Measurements from ENCODE around the gene AHDC1. TPM values are rescaled to one million over a fixed set of nuclear protein-coding genes. Genes with fewer than 3 reads are reported as not detected.
A peak's percentile ranks its signal among the peaks of the same experiment; 100 is the strongest.

AHDC1 gene
- polyA plus RNA-seq, 2 of the 4 experiments (the other 2 are of a cell fraction): 1.3 to 11.5 TPM

DNA sequence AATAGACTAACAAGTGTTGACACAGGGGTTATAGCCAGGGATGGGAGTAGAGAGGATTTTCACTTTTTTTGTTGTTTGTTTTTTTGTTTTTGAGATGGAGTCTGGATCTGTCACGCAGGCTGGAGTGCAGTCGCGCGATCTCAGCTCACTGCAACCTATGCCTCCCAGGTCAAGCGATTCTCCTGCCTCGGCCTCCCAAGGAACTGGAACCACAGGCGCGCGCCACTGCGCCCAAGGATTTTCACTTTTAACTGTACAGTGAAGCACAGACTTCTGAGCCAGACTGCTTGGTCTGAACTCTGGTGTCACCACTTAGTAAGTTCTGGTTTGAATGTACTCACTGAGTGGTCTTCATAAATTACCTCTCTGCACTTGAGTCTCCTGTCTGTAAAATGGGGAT lies 73.8 kb downstream of the AHDC1 start:
- TF ChIP-seq JUNB (IDR thresholded peaks at IDR 0.05) (no peak), BHLHE40 (IDR thresholded peaks at IDR 0.05; ENCODE audit: low read depth, low read length) (no peak), FOSB (CRISPR knock-in tag; IDR thresholded peaks at IDR 0.05) (no peak)
- peaks cover 21% of the 10 kb centered on the region for H3K4me1 ChIP-seq
- H3K4me3 ChIP-seq: no peak overlapping the region
- DNase-seq (ENCODE audit: low read depth in 1 of 2, low spot score in 1 of 2) (no peak), ATAC-seq (no peak), FAIRE-seq (no peak)
- CTCF ChIA-PET: no interaction called here
- POLR2A ChIA-PET: no interaction called here
- H3K4me2 ChIP-seq: no peak overlapping the region
- 90% methylated on average over 10 of the region's 10 CpGs for WGBS (ENCODE audit: missing lambda C conversion rate)
- no peak overlapping the region for H3K27ac ChIP-seq
- H3K9me3 ChIP-seq: no peaks in the 10 kb centered on the region

DNA sequence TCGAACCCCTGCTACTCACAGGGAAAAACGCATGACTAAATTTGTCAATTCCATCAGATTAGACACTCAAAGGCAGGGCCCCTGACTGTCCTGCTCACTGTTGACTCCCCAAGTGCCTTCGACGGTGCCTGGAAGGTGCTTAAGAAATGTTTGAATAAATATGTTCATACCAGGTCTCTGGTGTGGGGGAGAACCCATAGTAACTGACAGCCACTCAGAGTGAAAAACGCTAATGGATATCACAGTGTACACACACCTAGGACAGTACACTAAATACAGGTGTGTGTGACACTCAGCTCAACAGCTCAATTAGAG lies 74.3 kb downstream of the AHDC1 start:
- H3K4me3 ChIP-seq: no peak overlapping the region
- no peak for TF ChIP-seq NR3C1 (IDR thresholded peaks at IDR 0.05)
- TF ChIP-seq, protein P1, sequence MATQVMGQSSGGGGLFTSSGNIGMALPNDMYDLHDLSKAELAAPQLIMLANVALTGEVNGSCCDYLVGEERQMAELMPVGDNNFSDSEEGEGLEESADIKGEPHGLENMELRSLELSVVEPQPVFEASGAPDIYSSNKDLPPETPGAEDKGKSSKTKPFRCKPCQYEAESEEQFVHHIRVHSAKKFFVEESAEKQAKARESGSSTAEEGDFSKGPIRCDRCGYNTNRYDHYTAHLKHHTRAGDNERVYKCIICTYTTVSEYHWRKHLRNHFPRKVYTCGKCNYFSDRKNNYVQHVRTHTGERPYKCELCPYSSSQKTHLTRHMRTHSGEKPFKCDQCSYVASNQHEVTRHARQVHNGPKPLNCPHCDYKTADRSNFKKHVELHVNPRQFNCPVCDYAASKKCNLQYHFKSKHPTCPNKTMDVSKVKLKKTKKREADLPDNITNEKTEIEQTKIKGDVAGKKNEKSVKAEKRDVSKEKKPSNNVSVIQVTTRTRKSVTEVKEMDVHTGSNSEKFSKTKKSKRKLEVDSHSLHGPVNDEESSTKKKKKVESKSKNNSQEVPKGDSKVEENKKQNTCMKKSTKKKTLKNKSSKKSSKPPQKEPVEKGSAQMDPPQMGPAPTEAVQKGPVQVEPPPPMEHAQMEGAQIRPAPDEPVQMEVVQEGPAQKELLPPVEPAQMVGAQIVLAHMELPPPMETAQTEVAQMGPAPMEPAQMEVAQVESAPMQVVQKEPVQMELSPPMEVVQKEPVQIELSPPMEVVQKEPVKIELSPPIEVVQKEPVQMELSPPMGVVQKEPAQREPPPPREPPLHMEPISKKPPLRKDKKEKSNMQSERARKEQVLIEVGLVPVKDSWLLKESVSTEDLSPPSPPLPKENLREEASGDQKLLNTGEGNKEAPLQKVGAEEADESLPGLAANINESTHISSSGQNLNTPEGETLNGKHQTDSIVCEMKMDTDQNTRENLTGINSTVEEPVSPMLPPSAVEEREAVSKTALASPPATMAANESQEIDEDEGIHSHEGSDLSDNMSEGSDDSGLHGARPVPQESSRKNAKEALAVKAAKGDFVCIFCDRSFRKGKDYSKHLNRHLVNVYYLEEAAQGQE (IDR thresholded peaks at IDR 0.05): no peak
- TF ChIP-seq POLR2AphosphoS2 (conservative IDR thresholded peaks at IDR 0.05; ENCODE audit: low read length): no peak
- no peak for TF ChIP-seq HOXB13 (CRISPR knock-in tag; IDR thresholded peaks at IDR 0.05; ENCODE audit: low read depth)
- H3K27ac ChIP-seq: no peak overlapping the region
- no peak for ATAC-seq
- no peak for DNase-seq (ENCODE audit: low read depth in 1 of 2, low spot score in 1 of 2)
- H3K4me2 ChIP-seq: no peak overlapping the region
- POLR2A ChIA-PET: no interaction called here
- CTCF ChIA-PET: no interaction called here
- peaks cover 21% of the 10 kb centered on the region for H3K4me1 ChIP-seq
- H3K9me3 ChIP-seq: no peaks in the 10 kb centered on the region
- 89% methylated on average over 5 of the region's 5 CpGs for WGBS (ENCODE audit: missing lambda C conversion rate)
- FAIRE-seq: no peak

DNA sequence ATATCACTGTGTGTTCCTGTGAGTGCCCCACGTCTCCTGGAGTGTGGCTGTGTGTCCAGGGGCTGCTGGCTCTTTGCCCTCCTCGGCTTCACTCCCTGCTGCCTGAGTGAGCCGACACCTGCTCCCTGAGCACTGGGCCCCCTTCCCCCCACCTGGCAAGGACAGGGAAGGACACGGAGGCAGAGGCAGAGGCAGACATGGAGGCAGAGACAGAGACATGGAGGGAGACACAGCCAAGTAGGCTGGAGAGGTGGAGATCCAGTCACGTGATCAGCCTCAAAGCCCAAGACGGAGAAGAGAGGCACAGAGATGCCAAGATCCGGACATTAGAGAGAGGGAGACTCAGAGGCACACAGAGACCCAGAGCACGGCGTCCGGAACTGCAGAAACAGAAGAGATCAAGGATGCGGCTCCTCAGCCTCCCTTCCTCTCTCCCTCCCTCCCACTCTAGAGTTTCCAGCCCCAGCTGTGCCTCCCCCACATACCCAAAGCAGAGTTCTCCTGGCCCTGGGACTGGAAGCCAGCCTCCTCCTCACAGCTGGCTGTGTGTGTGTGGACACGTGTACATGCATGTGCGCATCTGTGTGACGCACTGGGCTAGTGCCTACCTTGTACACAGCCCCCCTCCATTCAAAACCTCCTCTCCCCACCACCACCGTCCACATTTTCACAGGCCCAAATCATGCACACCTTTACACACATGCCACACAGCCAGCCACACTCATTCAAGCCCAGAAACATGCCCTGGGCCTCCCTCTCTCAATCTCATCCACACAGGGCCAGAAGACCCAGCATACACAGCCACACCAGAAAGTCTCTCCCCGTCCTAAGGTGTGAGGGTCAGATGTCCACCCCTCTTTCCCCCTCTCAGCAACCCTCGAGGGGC lies 74.9 kb downstream of the AHDC1 start:
- no peak overlapping the region for H3K4me2 ChIP-seq
- no peak overlapping the region for H3K4me3 ChIP-seq
- TF ChIP-seq, protein P2, sequence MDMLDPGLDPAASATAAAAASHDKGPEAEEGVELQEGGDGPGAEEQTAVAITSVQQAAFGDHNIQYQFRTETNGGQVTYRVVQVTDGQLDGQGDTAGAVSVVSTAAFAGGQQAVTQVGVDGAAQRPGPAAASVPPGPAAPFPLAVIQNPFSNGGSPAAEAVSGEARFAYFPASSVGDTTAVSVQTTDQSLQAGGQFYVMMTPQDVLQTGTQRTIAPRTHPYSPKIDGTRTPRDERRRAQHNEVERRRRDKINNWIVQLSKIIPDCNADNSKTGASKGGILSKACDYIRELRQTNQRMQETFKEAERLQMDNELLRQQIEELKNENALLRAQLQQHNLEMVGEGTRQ (IDR thresholded peaks at IDR 0.05): peak; percentile 61; the same call in 1 of the 2 replicates
- no peak for TF ChIP-seq RARB (CRISPR knock-in tag; IDR thresholded peaks at IDR 0.05)
- POLR2A ChIA-PET: no interaction called here
- peaks cover 21% of the 10 kb centered on the region for H3K4me1 ChIP-seq
- CTCF ChIA-PET: no interaction called here
- peak overlapping the region; percentile 5 to 61; a peak in 3 of 6 replicates for H3K27ac ChIP-seq
- WGBS (ENCODE audit: missing lambda C conversion rate): 71% methylated on average over 13 of the region's 17 CpGs
- DNase-seq (ENCODE audit: low read depth in 1 of 2, low spot score in 1 of 2) (no peak), FAIRE-seq (no peak), ATAC-seq (peak in 1 of 2 experiments; percentile 25; a peak in 3 of 6 replicates)
- no peaks in the 10 kb centered on the region for H3K9me3 ChIP-seq

DNA sequence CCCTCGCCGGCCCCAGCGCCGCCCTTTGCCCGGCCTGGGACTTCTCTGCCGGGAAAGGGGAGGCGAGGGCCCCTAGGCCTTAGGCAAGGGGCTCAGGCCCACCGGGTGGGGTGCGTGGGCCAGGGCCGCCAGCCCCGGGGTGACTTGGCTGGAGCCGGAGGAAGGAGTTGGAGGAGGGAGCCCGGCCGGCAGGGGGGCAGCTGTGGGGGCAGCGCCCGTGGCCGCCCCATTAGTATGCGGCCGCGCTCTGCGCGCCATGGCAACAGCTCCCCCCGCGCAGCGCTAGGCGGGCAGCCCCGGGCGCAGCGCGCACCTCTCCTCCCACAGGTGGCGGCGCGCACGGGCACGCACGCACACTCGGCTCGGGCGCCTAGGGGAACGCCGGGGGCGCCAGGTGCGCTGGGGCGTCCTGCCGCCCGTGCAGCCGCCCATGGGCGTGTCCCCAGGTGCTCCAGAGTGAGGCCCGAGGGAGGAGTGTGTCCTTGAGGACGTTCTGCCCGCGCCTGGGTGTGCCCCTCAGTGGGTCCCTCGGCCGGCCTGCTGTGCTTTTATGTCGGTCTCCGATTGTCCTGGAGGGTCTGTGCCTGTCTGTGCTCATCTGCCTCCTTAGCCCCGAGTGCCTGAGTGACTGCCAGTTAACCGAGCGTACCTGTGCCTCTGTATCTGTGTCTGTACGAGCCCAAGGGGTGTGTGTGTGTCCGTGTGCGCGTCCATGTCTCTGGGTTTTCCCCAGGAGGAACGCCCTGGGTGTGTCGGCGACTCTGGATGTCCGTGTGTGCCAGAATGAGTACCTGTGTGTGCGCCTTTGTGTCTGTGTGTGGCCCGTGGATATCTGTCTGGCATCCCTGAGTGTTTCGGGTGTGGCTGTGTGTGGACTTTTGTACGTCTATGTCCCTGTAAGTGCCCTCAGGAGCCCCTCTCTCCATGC lies 75.8 kb downstream of the AHDC1 start:
- POLR2A ChIA-PET: no interaction called here
- no peak overlapping the region for H3K4me2 ChIP-seq
- WGBS (ENCODE audit: missing lambda C conversion rate): 76% methylated on average over 17 of the region's 71 CpGs
- H3K9me3 ChIP-seq: no peaks in the 10 kb centered on the region
- DNase-seq (ENCODE audit: low read depth in 1 of 2, low spot score in 1 of 2): no peak
- CTCF ChIA-PET: interaction anchor here (1.3 kb wide), 1 partner anchor 29 kb away, joined by 6 read pairs; no protein-coding TSS in a partner anchor
- peak overlapping the region; percentile 5 to 61; a peak in 3 of 6 replicates for H3K27ac ChIP-seq
- H3K4me1 ChIP-seq: peaks cover 23% of the 10 kb centered on the region
- no peak for ATAC-seq
- FAIRE-seq: no peak
- H3K4me3 ChIP-seq: no peak overlapping the region
- TF ChIP-seq EHMT2 (IDR thresholded peaks at IDR 0.05; ENCODE audit: low read depth): no peak

Data from A549 (cell line).